HAP-1 (cell line): ENCODE results near the gene CCT7.
"Not testable (repeated sequence)": the region's sequence is repeated elsewhere in the genome, so short reads cannot be mapped to it uniquely, and the experiment has no call there.

Experiments used
- DNase-seq, 2 experiments: peaks; one replicate each; pipeline ENCODE4 v3.0.0-alpha.2; 2016 to 2020; ENCODE audit warnings: low spot score in 2 of 2
- H3K27me3 ChIP-seq: fragments of 250-450 bp; sonication (Bioruptor Pico); 2 replicates; pipeline ENCODE4 v1.5.1; 2020; ENCODE audit warnings: low read depth, mild to moderate bottlenecking, moderate library complexity
- H3K36me3 ChIP-seq: fragments of 250-450 bp; sonication (Bioruptor Pico); replicated peaks from 2 replicates; pipeline ENCODE4 v1.5.1; 2020; ENCODE audit warnings: mild to moderate bottlenecking
- H3K4me1 ChIP-seq: fragments of 250-450 bp; sonication (Bioruptor Pico); 2 replicates; pipeline ENCODE4 v1.5.1; 2020; ENCODE audit warnings: mild to moderate bottlenecking
- H3K4me3 ChIP-seq: fragments of 250-450 bp; sonication (Bioruptor Pico); 2 replicates; pipeline ENCODE4 v1.5.1; 2020; ENCODE audit warnings: mild to moderate bottlenecking, moderate library complexity
- H3K9me3 ChIP-seq: fragments of 250-450 bp; sonication (Bioruptor Pico); 2 replicates; pipeline ENCODE4 v1.5.1; 2020; ENCODE audit warnings: mild to moderate bottlenecking, moderate library complexity
- in situ Hi-C: fragments of 300-500 bp; cut with MboI; formaldehyde crosslinking; loops from 3 replicates; pipeline ENCODE4 v1.14.3; 2020; ENCODE audit warnings: low sequenced_read_pairs, inconsistent platforms, mixed read lengths

The CCT7 gene

DNA sequence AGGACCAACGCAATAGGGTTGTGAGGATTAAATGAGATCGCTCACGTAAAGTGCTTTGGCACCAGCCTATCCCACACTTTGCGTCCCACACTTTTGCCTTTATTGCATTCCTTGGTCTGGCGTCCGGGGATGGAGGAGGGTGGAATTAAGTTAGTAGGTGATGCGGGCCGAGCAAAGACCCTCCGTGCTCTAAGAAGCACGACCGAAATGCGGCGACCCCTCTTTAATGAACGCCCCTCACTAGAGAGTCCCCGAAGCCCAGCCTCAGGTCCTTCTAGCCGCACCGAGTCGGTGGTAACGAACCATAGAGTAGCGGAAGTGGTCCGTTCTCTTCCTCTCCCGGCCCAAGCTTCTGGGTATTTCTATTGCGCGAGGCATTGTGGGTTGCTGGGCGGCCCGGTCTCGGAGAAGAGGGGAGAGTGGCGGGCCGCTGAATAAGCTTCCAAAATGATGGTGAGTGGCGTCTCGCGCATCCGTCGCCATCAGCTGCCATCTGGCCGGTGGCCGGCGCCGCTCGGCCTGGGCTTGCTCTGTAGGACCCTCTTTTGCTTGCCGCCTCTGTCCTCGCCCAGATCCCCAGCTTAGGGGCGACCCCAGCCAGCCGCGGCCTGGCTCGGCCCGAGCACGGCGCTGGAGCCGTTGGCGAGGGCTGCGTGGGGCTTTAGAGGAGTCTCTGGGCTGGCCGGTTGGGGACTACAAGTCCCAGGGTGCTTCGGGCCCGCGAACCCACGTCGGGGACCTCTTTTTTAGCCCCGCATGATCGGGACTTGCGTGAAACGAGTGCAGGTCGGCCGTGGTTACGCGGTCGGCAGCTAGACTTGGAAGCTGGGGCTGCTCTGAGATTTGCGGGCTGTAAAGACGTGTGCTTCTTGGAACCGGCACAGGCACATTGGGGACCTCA is at the start of gene CCT7:
CCT7 (plus strand) TSS at position 377 of the 901 bp plus-strand sequence; CDS start at position 448, 71 bp downstream.
- Histone ChIP-seq H3K4me1 (peaks cover 21% of the 10 kb centered on the region), H3K27me3 (no peaks in the 10 kb centered on the region), H3K36me3 (peaks cover 32% of the 10 kb centered on the region), H3K9me3 (no peaks in the 10 kb centered on the region), H3K4me3 (peak within 1 kb of the TSS; percentile 97)
- in situ Hi-C loops = no loop called here
- peak; percentile 81 to 90 for DNase-seq

DNA sequence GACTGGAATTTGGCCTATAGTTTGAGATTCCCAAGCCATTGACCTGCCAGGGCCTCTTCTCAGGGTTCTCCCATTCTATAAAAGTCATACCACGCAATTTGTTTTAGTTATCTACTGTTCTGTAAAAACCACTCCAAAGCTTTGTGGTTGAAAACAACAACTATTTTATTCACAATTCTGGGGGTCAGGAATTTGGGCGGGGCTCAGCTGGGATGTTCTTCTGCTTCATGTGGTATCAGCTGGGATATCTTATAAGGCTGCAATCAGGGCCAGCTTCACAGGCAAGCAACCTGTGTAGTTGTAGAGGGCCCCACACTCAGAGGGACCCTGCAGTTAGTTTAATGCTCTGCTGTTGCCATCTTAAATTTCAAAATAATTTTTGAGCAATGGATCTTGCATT is 48.1 kb upstream of the CCT7 start:
- H3K27me3 ChIP-seq = peaks cover 3% of the 10 kb centered on the region
- H3K4me3 ChIP-seq = no peak overlapping the region

GRCh38 chr2:73187549-73187948 is 46.6 kb upstream of the CCT7 start:
- Histone ChIP-seq H3K4me3 (no peak overlapping the region), H3K36me3 (no peaks in the 10 kb centered on the region), H3K4me1 (no peaks in the 10 kb centered on the region), H3K9me3 (no peaks in the 10 kb centered on the region), H3K27me3 (peaks cover 3% of the 10 kb centered on the region; the same call in 1 of the 2 replicates)
- in situ Hi-C loops = no loop called here
- no peak for DNase-seq

More for the DNA sequence above, 48.1 kb upstream of the CCT7 start:
- H3K4me1 ChIP-seq = no peaks in the 10 kb centered on the region
- H3K36me3 ChIP-seq = no peaks in the 10 kb centered on the region
- in situ Hi-C loops = no loop called here
- no peaks in the 10 kb centered on the region for H3K9me3 ChIP-seq
- no peak for DNase-seq

GRCh38 chr2:73197579-73197978 is 36.5 kb upstream of the CCT7 start:
- in situ Hi-C loops = no loop called here
- Histone ChIP-seq H3K36me3 (no peaks in the 10 kb centered on the region), H3K9me3 (peaks cover 4% of the 10 kb centered on the region; the same call in 1 of the 2 replicates), H3K4me3 (no peak overlapping the region), H3K27me3 (no peaks in the 10 kb centered on the region), H3K4me1 (no peaks in the 10 kb centered on the region)
- DNase-seq = no peak

GRCh38 chr2:73200281-73200680 is 33.8 kb upstream of the CCT7 start:
- H3K4me3 ChIP-seq, H3K9me3 ChIP-seq, H3K27me3 ChIP-seq, H3K36me3 ChIP-seq, H3K4me1 ChIP-seq, DNase-seq, in situ Hi-C loops: not testable (repeated sequence)

DNA sequence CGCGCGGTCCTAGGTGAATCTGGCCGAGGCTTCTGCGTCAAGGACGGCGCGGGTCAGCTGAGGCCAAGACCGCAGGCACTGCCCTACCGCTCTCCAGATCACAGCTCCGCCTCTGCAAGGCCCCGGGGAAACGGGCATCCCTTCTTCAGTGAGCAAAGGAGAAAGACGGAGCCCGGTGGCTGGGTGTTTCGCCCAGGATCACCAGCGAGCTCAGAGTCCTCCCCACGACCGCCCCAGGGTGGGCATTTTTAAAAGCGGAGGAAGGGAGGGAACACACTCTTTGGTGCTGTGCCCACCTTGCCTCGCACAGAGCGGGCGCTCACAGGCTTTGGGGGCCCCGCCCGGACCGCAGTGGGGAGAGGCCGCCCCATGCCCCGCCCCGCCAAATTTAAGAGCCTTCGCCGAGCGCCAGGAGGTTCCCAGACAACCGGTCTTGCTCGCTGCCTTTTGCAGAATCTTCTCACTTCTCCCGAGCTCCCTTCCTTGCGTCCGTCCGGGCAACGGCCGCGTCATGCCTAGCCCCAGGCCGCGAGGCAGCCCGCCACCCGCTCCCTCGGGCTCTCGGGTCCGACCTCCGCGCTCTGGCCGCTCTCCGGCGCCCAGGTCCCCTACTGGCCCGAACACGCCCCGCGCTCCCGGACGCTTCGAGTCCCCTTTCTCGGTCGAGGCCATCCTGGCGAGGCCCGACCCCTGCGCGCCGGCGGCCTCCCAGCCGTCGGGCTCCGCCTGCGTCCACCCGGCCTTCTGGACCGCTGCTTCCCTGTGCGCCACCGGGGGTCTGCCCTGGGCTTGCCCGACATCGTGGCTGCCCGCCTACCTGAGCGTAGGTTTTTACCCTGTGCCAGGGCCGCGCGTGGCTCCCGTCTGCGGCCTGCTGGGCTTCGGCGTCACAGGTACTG is 31.7 kb upstream of the CCT7 start, which contains the start of gene NOTO:
NOTO (plus strand) TSS at position 419 of the 899 bp plus-strand sequence; CDS start at position 512, 93 bp downstream.
- in situ Hi-C loops = no loop called here
- Histone ChIP-seq H3K4me3 (no peak within 1 kb of the TSS), H3K36me3 (no peaks in the 10 kb centered on the region), H3K27me3 (no peaks in the 10 kb centered on the region), H3K4me1 (no peaks in the 10 kb centered on the region), H3K9me3 (peaks cover 4% of the 10 kb centered on the region; the same call in 1 of the 2 replicates)
- DNase-seq = no peak

DNA sequence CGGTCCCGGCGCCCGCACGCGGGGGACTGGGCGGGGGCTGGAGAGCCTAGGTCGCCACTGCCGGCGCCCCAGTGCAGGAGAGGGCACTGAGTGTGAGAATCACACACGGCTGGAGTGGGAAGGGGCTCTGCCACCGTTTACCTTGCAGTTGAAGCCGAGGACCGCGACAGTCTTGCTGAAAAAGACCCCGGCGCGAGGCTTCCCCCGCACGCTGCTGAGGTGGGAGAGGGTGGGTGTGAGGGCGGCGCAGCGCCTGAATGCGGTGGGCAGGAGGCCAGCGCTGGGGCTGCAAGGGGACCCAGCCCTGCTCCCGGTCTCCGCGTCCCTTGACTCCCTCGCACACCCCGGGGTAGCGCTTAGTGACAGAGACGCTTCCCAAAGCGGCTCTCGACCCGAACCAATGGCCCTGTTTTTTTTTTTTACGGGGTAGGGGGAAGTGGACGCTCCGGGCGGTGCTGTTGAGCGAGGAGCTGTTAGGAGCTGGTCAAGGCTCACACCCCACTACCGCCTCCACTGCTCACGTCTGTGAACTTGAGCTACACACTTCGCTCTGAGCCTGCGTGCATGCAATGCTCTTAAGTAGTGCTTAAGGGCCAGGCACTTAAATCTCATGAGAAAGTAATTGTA is 30.9 kb upstream of the CCT7 start:
- in situ Hi-C loops = no loop called here
- no peak for DNase-seq
- H3K4me3 ChIP-seq = no peak overlapping the region
- H3K4me1 ChIP-seq = no peaks in the 10 kb centered on the region
- H3K36me3 ChIP-seq = no peaks in the 10 kb centered on the region
- H3K9me3 ChIP-seq = peaks cover 4% of the 10 kb centered on the region; the same call in 1 of the 2 replicates
- no peaks in the 10 kb centered on the region for H3K27me3 ChIP-seq

DNA sequence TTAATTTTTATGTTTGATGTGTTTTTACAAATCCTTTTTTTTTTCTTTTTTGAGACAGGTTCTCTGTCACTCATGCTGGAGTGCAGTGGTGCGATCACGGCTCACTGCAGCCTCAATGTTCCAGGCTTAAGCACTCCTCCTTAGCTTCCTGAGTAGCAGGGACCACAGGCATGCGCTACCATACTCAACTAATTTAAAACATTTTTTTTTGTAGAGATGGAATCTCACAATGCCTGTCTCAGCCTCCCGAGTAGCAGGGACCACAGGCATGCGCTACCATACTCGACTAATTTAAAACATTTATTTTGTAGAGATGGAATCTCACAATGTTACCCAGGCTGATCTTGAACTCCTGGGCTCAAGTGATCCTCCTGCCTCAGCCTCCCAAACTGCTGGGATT is 28.5 kb upstream of the CCT7 start:
- in situ Hi-C loops = no loop called here
- Histone ChIP-seq H3K4me3 (no peak overlapping the region), H3K9me3 (no peaks in the 10 kb centered on the region), H3K4me1 (no peaks in the 10 kb centered on the region), H3K27me3 (no peaks in the 10 kb centered on the region), H3K36me3 (no peaks in the 10 kb centered on the region)
- no peak for DNase-seq

GRCh38 chr2:73208258-73208657 is 25.9 kb upstream of the CCT7 start:
- Histone ChIP-seq H3K27me3 (no peaks in the 10 kb centered on the region), H3K36me3 (no peaks in the 10 kb centered on the region), H3K4me3 (no peak overlapping the region), H3K9me3 (no peaks in the 10 kb centered on the region), H3K4me1 (peaks cover 8% of the 10 kb centered on the region)
- in situ Hi-C loops = no loop called here
- no peak for DNase-seq

GRCh38 chr2:73210019-73210418 is 24.1 kb upstream of the CCT7 start:
- H3K4me3 ChIP-seq = no peak overlapping the region
- H3K27me3 ChIP-seq = no peaks in the 10 kb centered on the region
- peaks cover 15% of the 10 kb centered on the region for H3K4me1 ChIP-seq
- no peaks in the 10 kb centered on the region for H3K9me3 ChIP-seq
- H3K36me3 ChIP-seq = no peaks in the 10 kb centered on the region
- in situ Hi-C loops = no loop called here
- no peak for DNase-seq

- Histone ChIP-seq H3K4me3 (no peak overlapping the region), H3K9me3 (no peaks in the 10 kb centered on the region), H3K36me3 (no peaks in the 10 kb centered on the region), H3K4me1 (peaks cover 16% of the 10 kb centered on the region), H3K27me3 (no peaks in the 10 kb centered on the region)
- in situ Hi-C loops = no loop called here
- no peak for DNase-seq
Observed at GRCh38 chr2:73210696-73211095, 23.4 kb upstream of the CCT7 start.

DNA sequence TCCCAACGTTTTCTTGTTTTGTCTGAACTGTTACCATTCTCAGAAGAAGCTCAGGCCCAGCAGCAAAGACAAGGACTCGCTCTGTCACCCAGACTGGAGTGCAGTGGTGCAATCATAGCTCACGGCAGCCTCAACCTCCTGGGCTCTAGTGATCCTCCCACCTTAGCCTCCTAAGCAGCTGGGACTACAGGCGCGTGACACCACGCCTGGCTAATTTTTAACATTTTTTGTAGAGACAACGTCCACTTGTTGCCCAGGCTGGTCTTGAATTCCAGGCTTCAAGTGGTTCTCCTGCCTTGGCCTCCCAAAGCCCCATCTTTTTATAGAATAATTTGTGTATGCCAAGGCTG is 22.0 kb upstream of the CCT7 start:
- Histone ChIP-seq H3K9me3 (no peaks in the 10 kb centered on the region), H3K36me3 (no peaks in the 10 kb centered on the region), H3K27me3 (no peaks in the 10 kb centered on the region), H3K4me3 (no peak overlapping the region), H3K4me1 (peaks cover 16% of the 10 kb centered on the region)
- in situ Hi-C loops = no loop called here
- DNase-seq = no peak

GRCh38 chr2:73212448-73213176 is 21.5 kb upstream of the CCT7 start:
- Histone ChIP-seq H3K27me3 (no peaks in the 10 kb centered on the region), H3K9me3 (no peaks in the 10 kb centered on the region), H3K4me1 (peaks cover 16% of the 10 kb centered on the region), H3K4me3 (no peak overlapping the region), H3K36me3 (no peaks in the 10 kb centered on the region)
- DNase-seq = peak; percentile 69 to 85
- in situ Hi-C loops = no loop called here
